ENCODE results near the gene KPNA1.
"Not testable (repeated sequence)": the region's sequence is repeated elsewhere in the genome, so short reads cannot be mapped to it uniquely, and the experiment has no call there.

Gene KPNA1

GRCh38 chr3:122468896-122469533, 45.7 kb downstream of the KPNA1 start:
- DNase-seq, result no peak

- DNase-seq, result no peak
These were observed 48.0 kb downstream of the KPNA1 start for GRCh38 chr3:122466701-122467240.

- DNase-seq, result no peak
These were observed 50.1 kb downstream of the KPNA1 start for GRCh38 chr3:122464659-122465058.

- no peak for DNase-seq
These were observed 52.3 kb downstream of the KPNA1 start for GRCh38 chr3:122462406-122462805.

- DNase-seq, result no peak
These were observed 52.9 kb downstream of the KPNA1 start for GRCh38 chr3:122461806-122462205.

DNA sequence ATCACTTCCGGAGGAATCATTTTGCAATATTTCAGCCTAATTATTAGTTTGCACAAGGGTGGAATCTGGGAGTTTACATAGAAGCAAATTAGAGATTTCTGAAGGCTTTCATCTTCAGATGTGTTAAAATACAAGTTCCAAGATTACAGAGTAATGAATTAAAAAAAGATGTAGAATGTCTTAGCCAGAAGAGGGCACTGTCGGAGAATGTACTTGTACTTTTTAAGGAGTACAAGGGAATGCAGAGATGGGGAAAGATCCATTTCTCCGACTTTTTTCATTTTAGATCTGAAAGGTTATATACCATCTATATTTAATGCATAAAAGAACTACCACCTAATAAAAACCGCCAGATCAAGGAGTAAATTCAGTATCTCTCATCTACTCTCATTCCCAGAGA, 55.7 kb downstream of the KPNA1 start:
- no peak for DNase-seq

DNA sequence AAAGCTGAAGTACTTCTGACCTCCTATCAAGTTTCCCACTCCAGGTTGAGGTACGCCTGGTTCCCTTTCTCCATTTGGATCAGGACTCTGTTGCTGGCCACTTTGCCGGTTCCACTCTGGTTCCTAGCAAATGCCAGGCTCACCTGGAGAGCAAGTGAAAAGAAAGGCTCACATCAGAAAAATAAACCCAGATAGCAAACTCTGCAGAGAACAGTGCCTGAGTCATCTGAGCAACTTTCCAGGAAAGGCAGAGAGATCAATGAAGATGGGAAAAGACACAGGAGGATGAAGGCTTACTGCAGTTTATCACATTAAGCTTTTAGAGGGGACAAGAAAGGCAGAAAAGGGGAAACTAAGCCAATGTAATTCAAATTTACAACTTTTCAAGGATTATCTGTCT, 57.0 kb downstream of the KPNA1 start:
- DNase-seq, result no peak

DNA sequence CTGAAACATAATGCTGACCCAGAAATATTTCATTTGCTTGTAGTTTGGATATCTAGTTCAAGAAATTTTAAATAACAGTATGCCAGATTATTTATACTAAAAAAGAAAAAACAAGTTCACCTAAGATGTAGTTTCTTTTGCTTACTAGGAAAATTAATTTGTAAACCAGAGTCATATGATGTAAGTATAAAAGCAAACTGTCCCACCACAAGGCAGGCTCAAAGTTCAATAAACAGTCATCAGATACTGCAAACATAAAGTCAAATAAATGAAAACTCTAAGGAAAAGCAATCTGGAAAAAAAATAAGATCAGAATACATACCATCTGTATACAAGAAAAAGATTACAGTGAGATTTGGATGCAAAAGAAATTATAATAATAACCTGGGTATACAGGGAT, 58.7 kb downstream of the KPNA1 start:
- DNase-seq, result no peak

- no peak for DNase-seq
These were observed 63.4 kb downstream of the KPNA1 start for GRCh38 chr3:122451371-122451770.

- not testable (repeated sequence) for DNase-seq
These were observed 66.5 kb downstream of the KPNA1 start for GRCh38 chr3:122448218-122448617.

GRCh38 chr3:122444491-122444887, 70.2 kb downstream of the KPNA1 start:
- DNase-seq, result not testable (repeated sequence)

GRCh38 chr3:122443762-122444490, 70.8 kb downstream of the KPNA1 start:
- not testable (repeated sequence) for DNase-seq

GRCh38 chr3:122443090-122443489, 71.6 kb downstream of the KPNA1 start:
- no peak for DNase-seq

GRCh38 chr3:122435950-122436349, 78.8 kb downstream of the KPNA1 start:
- DNase-seq, result no peak

GRCh38 chr3:122430371-122430770, 84.4 kb downstream of the KPNA1 start:
- DNase-seq, result no peak

GRCh38 chr3:122427857-122428471, 86.8 kb downstream of the KPNA1 start:
- peak; percentile 79 for DNase-seq

DNA sequence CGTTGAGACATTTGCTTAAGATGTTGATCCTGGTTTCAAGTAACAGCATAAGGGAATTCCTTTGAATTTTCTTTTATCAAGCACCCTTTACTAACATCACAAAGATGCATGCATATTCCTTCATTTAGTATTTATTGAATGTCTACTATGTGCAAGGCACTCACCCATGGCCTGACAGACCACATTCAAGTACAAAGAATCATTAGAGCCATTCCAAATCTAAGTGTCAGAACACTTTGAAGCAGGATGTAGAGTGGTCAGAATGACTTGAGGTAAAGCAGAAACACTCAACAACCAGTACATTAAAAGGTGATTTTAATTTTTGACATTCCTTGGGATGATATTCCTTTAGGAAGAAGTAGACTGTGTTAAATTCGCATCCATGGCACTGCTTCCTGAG, 92.9 kb downstream of the KPNA1 start:
- no peak for DNase-seq

GRCh38 chr3:122421101-122421500, 93.6 kb downstream of the KPNA1 start:
- DNase-seq, result no peak

DNA sequence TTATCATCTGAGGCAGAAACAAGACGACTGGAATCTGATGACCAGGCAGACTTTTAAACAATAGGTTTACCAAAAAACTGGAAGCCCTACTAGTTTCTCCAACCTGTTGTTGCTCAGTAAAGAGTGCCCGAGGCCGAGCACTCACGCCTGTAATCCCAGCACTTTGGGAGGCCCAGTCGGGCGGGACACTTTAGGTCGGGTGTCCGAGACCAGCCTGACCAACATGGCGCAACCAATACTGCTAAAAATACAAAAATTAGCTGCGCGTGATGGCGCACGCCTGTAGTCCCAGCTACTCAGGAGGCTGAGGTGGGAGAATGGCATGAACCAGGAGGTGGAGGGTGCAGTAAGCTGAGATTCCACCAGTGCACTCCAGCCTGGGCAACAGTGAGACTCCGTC, 97.8 kb downstream of the KPNA1 start:
- no peak for DNase-seq

- DNase-seq, result peak; percentile 99
These were observed 98.7 kb downstream of the KPNA1 start, which contains the start of gene WDR5B for GRCh38 chr3:122415762-122416654. Gene WDR5B (minus strand): TSS chr3:122416062. CDS start chr3:122415528, 534 bp downstream.

- DNase-seq, result peak; percentile 65
These were observed 99.5 kb downstream of the KPNA1 start for GRCh38 chr3:122415104-122415744.

DNA sequence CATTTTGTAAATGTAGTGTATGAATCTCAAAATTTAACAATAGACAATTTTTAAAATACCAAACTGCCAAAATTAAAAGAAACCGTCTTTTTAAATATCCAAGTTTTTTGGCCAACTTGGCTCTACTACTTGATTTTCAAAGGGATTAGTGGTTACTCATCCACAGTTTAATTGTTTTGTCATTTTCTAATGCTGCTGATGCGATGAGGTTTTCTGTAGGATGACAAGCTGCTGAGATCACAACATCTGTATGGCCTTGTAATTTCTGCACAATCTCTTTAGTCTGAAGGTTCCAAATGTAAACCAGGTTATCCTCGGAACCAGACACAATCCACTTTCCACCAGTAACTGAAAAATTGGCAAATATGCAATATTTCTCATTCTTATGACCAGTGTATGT, 100.3 kb downstream of the KPNA1 start:
- no peak for DNase-seq

Data from activated CD4-positive, alpha-beta T cell treated with anti-CD3 and anti-CD28 coated beads, Interleukin-2, amount 50 U/mL, for 16 hours (primary cell).